Activated CD4-positive, alpha-beta T cell treated with anti-CD3 and anti-CD28 coated beads, Interleukin-2, amount 50 U/mL, for 16 hours (primary cell): ENCODE results near the gene DYNC2LI1.

Source experiments
- DNase-seq: peaks from one replicate; pipeline ENCODE4 v3.0.0-alpha.2; 2020

Gene DYNC2LI1

GRCh38 chr2:43851011-43851980, 77.5 kb downstream of the DYNC2LI1 start:
- no peak for DNase-seq

- DNase-seq, result no peak
Measured at GRCh38 chr2:43852196-43852730, 78.4 kb downstream of the DYNC2LI1 start.

- no peak for DNase-seq
Measured at GRCh38 chr2:43853141-43854081, 79.6 kb downstream of the DYNC2LI1 start.

- no peak for DNase-seq
Measured at GRCh38 chr2:43854671-43855070, 80.8 kb downstream of the DYNC2LI1 start.

- no peak for DNase-seq
Measured at GRCh38 chr2:43855292-43855691, 81.5 kb downstream of the DYNC2LI1 start.
